ENCODE results near the gene METTL24.

The METTL24 gene

DNA sequence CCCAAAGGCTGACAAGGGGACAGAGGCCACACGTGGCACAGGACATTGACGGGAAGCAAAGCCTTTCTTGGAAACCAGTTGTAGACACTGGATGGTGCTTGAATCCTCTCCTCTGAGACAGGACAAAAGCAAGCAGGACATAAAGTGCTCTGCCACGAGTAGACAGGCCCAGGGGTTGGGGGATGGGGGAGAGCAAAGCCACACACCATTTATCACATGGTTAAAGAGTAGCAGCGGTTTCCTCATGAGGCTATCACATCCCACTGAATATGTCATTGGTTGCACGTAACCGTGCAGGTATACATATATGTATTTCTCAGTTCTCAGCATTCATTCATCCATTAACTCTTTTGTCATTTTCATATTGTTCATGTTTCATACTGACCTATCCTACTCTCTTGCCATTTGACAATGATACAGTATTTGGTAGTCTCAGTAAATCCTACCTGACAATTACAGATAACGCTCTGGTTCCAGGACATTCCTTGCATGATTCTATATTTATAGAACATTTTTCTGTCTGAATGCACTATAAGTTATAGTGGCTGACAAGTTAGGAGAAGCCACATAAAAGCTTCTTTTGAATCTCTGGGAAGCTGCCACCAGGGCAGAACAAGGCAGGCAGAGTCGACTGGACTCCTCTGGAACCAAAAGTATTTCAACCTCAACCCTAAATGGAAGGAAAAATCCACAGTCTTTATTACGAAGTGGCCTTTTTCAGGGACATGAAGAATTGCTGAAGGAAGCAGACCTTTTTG, 23.5 kb downstream of the METTL24 start:
- no peak for DNase-seq (ENCODE audit: low read depth)

DNA sequence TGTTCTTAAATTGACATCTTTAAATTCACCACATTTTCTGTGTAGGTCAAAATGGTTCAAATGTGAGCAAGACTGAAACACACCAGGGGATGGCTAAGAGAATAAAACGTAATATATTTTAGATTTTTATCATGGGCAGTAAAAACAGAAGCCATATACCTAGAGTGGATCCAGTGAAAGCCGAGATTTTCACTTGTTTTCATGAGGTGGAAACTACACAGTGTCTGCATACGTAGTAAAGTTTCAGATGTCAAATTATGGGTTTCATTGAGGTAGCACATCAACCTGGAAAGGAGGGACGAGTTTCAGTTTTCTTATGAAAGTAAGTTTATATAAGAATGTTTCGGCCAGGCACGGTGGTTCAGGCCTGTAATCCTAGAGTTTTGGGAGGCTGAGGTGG, 25.9 kb downstream of the METTL24 start:
- no peak for DNase-seq (ENCODE audit: low read depth)

- DNase-seq (ENCODE audit: low read depth), result no peak
Observed at GRCh38 chr6:110331816-110332215, 26.3 kb downstream of the METTL24 start.

DNA sequence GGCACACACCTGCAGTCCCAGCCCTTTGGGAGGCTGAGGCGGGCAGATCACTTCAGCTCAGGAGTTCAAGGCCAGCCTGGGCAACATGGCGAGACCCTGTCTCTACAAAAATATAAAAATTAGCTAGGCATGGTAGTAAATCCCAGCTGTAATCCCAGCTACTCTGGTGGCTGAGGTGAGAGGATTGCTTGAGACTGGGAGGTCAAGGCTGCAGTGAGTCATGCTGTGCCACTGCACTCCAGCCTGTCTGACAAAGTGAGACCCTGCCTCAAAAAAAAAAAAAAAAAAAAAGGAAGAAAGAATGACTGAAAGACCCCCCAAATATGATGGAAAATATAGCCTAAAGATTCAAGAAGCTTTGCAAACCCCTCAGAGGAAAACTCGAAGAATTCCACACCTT, 26.8 kb downstream of the METTL24 start:
- DNase-seq (ENCODE audit: low read depth), result no peak

DNA sequence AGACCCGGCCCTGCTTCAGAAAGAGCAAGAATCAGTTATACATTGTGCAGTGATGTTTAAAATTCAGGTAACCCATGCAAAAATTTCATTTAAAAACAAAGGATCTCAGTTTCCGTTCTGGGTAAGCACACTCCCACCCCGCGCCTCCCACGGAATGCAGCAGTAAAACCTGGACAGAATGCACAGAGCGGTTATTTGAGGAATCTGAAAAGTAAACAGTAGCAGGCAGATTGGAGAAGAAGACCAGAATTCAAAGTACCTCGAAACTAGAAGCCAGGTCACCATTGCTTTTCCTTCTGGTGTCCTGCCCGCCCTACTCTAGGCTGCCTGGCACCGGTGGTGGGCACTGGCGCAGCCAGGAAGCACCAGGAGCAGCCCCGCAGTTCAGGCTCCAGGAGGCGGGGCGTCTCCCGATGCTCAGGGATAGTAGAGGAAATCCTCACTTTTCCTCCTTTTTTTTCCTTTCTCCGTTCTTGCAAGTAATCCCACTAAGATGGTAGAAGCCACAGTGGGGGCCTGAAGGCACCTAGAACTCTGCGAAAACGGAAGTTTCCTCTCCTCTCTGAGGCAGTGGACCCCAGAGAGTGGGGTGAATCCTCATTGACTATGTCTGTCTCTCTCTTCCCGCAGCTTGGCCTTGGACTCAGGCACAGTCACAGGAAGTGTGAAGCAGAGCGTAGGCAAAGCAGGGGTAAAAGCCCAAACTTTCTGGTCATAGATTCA, 28.3 kb downstream of the METTL24 start:
- DNase-seq (ENCODE audit: low read depth), result no peak

GRCh38 chr6:110329348-110329713, 28.8 kb downstream of the METTL24 start:
- no peak for DNase-seq (ENCODE audit: low read depth)

DNA sequence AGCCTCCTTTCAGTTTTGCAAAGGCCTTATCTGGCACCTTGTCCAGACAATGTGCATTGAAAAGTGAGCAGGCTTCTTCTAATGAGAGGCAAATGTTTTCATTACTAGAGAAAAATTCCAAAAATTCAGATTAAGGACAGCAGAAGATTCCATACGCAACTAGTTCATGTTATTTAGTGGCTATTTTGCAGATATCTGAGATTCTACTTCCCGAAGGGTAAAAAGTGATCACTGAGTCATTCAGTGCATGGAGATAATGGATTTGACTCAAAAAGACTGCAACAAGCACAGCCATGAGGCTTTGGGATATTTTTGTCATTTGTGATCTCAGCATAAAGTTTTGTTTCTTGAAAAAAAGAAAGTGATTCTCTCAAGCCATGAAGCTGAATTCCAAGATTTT, 29.9 kb downstream of the METTL24 start:
- DNase-seq (ENCODE audit: low read depth), result peak; percentile 67

DNA sequence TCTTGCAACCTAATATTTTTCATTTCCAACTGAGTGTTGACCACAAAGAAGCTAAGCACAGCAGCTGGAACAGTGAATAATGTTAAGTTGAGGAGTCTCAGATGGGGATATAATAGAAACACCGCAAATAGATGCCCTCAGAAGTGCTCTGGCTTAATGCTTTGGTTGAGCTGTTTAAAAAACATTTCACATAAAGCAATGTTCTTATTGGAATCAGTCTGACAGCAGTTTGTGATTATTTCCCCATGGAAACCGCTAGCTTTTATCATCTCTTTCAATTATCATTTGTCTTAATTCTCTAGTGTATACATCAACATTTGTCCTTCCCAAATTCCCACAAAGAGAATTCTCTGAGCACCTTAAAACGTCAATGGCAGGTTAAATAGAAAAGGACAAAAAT, 30.8 kb downstream of the METTL24 start:
- DNase-seq (ENCODE audit: low read depth), result no peak

GRCh38 chr6:110326609-110327008, 31.5 kb downstream of the METTL24 start:
- no peak for DNase-seq (ENCODE audit: low read depth)

- no peak for DNase-seq (ENCODE audit: low read depth)
Observed at GRCh38 chr6:110326057-110326456, 32.1 kb downstream of the METTL24 start.

DNA sequence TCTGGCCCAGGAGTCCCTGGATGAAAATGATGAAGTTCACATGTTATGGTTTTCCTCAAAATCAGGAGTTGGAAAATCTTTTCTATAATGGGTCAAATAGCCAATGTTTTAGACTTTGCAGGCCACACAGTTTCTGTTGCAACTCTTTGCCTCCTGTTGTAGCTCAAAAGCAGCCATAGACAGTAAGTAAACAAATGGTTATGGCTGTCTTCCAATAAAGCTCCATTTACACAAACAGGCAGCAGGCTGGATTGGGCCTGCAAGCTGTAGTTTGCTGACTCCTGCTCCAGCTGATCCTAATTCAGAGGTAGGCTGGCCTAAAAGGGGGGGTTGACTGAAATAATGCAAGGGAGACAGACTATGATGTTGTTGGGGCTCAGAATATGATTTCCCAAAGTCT, 33.0 kb downstream of the METTL24 start:
- DNase-seq (ENCODE audit: low read depth), result peak; percentile 50

DNA sequence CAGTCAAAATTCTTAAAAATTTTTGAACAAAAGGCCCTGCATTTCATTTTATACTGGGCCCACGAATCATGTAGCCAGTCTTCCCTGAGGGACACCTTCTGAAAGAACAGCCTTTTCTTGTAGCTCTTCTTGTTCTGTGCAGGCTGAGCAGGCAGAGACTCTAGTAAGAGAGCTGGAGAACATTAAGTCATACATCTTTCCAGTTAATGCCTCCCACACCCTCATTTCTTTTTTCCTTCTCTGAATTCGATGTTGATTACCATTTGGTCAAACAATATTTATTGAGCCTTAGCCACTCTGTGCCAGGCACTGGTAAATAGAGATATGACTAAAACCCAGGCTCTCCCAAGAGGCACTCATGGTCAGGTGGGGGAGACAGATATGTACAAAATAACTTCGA, 33.6 kb downstream of the METTL24 start:
- no peak for DNase-seq (ENCODE audit: low read depth)

DNA sequence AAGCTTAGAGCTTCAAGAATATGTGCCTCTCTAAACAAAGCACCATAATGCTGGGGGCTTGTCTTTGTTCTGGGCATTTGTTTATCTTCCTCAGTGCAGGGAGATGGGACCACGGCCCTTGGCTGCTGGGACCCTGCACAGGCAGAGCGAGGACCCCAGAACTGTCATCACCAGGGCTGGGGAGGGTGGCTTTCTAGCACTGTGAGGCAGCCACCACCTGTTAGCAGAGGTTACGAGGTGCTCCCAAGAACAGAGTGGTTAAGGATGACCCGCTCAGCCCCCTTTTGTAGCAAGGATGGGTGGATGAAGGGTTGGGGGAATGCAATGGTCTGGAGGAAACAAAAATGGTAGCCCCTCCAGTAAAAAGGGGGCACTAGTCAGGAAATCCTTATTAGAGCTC, 34.9 kb downstream of the METTL24 start:
- DNase-seq (ENCODE audit: low read depth), result no peak

DNA sequence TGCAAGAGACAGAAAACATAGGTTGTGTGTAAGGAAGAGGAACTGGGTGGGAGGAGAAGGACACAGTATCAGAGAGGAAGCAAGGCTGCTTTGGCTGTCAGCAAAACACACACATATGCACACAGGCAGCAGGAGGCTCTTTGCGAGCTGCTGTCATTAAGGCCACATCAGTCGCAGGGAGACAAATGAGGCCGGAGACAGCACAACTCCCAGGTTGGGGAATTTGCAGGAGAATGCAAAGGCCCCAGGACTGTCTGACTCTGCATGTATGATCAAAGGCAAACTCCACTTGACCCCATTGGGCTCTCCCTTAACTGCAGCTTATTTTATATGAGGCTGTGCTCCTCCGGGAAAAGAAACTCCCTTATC, 35.3 kb downstream of the METTL24 start:
- no peak for DNase-seq (ENCODE audit: low read depth)

DNA sequence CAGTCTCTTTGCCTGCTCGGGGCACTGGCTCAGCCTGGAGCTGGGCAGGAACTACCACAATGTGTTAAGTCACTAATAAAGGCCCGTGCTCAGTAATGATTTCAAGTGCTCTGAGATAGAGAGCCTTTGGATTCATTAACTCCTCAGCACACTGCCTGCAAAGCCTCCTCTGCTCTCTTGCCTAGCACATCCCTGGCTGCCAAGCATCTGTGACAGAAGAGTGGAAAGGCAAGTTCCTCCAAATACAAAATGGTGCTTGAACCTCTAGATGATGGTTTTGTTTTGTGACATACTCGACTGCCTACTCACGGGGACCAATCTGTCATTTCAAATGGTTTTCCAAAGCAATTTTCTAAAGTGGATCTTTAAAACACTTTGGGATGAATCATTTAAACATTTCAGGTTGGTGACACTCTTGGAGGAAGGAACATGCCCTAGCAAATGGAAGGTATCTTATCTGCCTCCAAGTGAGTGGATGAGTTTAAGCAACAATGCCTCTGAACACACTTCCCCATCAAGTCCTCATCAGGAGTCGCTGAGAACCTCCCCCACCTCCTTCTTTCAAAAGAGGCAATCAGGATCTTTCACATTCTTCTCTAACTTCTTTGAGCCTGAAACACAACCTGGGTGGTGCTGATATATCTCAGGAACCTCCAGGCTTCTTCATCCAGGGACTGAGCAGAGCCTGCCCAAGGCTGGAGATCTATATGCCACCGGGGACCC, 35.8 kb downstream of the METTL24 start:
- no peak for DNase-seq (ENCODE audit: low read depth)

DNA sequence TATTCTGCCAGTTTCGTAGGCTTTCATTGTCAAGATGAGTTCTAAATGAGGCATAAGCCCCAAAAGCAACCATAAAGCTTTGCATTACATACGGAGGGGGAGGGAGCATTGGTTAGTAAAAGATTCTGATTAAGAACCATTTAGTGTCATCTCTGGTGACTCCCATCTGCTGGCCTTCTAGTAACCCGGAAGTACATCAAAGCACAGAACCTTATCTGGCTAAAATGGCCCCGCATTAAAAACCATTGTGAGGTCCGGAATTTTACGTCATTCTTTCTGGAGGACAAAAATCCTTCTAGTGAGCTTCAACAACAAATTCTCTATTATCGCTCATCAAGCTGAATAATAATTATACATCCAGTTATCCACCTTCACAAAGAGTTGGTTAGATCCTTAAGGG, 37.8 kb downstream of the METTL24 start:
- no peak for DNase-seq (ENCODE audit: low read depth)

- no peak for DNase-seq (ENCODE audit: low read depth)
Observed at GRCh38 chr6:110319843-110320242, 38.3 kb downstream of the METTL24 start.

GRCh38 chr6:110319381-110319780, 38.8 kb downstream of the METTL24 start:
- DNase-seq (ENCODE audit: low read depth), result no peak

- DNase-seq (ENCODE audit: low read depth), result no peak
Observed at GRCh38 chr6:110318971-110319370, 39.2 kb downstream of the METTL24 start.

DNA sequence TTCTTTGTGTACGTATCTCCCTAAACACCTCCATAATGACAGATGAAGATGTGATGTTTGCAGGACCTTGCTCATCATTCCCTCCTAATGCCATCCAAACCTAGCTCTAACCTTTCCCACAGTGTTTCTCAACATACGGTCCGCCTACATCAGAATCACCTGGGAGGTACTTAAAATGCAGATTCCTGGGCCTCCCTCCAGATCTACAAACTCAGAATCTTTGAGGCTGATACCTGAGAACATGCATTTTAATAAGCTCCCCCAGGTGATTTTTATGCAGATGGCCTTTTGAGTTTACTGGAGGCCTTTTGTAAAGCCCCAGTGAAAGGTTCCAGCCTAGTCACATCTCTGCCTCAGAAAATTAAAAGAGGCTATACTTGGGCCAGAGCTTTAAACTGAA, 40.5 kb downstream of the METTL24 start:
- no peak for DNase-seq (ENCODE audit: low read depth)

- DNase-seq (ENCODE audit: low read depth), result no peak
Observed at GRCh38 chr6:110317189-110317588, 41.0 kb downstream of the METTL24 start.

DNA sequence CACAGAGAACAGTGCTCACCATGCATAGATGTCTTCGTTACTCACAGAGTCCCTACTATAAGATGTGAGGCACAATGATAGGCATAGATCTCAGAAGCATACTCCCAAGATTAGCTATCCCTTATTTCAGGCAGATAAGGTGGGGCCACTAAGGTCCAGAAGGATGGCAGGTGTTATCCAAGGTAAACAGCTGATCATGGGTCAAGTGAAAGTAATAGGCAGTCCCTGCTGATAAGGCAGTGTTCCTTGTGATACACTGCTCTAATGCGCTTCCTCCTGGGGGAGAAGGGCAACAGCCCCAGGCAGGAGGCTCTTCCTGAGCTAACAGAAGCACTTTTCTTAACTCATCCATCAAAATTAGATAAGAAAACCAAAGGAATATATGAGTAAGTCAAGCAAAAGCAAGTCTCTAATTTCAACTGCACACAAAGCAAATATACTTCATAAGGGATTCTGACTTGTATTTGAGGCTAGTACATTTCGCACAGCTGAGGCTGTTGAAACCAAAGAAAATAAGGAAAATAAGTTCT, 42.2 kb downstream of the METTL24 start:
- no peak for DNase-seq (ENCODE audit: low read depth)

All from GM04503 (cell line).